H1 (cell line): Measurements from ENCODE around the gene YBX2. TPM values are rescaled to one million over a fixed set of nuclear protein-coding genes. Genes with fewer than 3 reads are reported as not detected.

ENCODE experiments used
- CTCF ChIA-PET: fragments of 300-600 bp; sonication (Branson Sonifier 250); formaldehyde crosslinking; loops from one replicate; lab custom pipeline; 2021; ENCODE audit not compliant: partially characterized antibody; lab: Charles Lee
- POLR2A ChIA-PET: fragments of 300-600 bp; sonication (Branson Sonifier 250); formaldehyde crosslinking; loops from one replicate; lab custom pipeline; 2021; ENCODE audit warnings: inconsistent platforms; ENCODE audit not compliant: partially characterized antibody; lab: Charles Lee
- DNase-seq, 2 experiments: peaks; one replicate each; pipeline versions ENCODE4 v3.0.0 to v3.0.0-alpha.2; 2010 to 2022; ENCODE audit warnings: low spot score in 2 of 2, low read depth in 1 of 2, mixed read lengths in 1 of 2
- FAIRE-seq: peaks from 2 replicates; lab custom pipeline; 2011; peaks lifted over from hg19 to GRCh38; lab: Jason Lieb, UNC
- H2AFZ ChIP-seq: 2 replicates; pipeline ENCODE4 v1.8.1; 2012; ENCODE audit warnings: low read length, inconsistent platforms
- H2AK5ac ChIP-seq: 2 replicates; pipeline ENCODE4 v1.6.1; 2013; ENCODE audit warnings: low read depth, low read length
- H2BK120ac ChIP-seq: replicated peaks from 2 replicates; pipeline ENCODE3; 2013; ENCODE audit warnings: low read depth, low read length, inconsistent platforms
- H2BK12ac ChIP-seq: 2 replicates; pipeline ENCODE4 v1.6.1; 2013; ENCODE audit warnings: low read depth, low read length
- H2BK15ac ChIP-seq: 2 replicates; pipeline ENCODE4 v1.6.1; 2013; ENCODE audit warnings: low read length
- H2BK20ac ChIP-seq: 2 replicates; pipeline ENCODE4 v1.6.1; 2013; ENCODE audit warnings: low read length
- H2BK5ac ChIP-seq: 2 replicates; pipeline ENCODE4 v1.6.1; 2013; ENCODE audit warnings: low read depth, low read length
- H3K14ac ChIP-seq: 2 replicates; pipeline ENCODE4 v1.6.1; 2013; ENCODE audit warnings: inconsistent platforms; ENCODE audit not compliant: insufficient read length
- H3K18ac ChIP-seq: 2 replicates; pipeline ENCODE4 v1.6.1; 2013; ENCODE audit warnings: low read length; ENCODE audit errors: extremely low read depth
- H3K23ac ChIP-seq: 2 replicates; pipeline ENCODE4 v1.6.1; 2013; ENCODE audit warnings: inconsistent platforms; ENCODE audit not compliant: insufficient read length
- H3K23me2 ChIP-seq: 2 replicates; pipeline ENCODE4 v1.6.1; 2013; ENCODE audit warnings: low read depth, low read length
- H3K27ac ChIP-seq: 2 replicates; pipeline ENCODE4 v1.6.1; 2011; ENCODE audit warnings: low read depth, low read length, inconsistent platforms
- H3K27me3 ChIP-seq, 4 experiments: replicated peaks in 1 of 4; 1 replicate in 1 of 4; 2 replicates in 3 of 4; pipeline versions ENCODE4 v1.6.1 to v1.8.1; 2011 to 2013; ENCODE audit warnings: low read length in 3 of 4, mild to moderate bottlenecking in 3 of 4, inconsistent platforms in 2 of 4, mixed read lengths in 2 of 4, moderate library complexity in 1 of 4; ENCODE audit not compliant: control insufficient read depth in 3 of 4, insufficient read depth in 3 of 4; ENCODE audit errors: extremely low read depth in 1 of 4
- H3K36me3 ChIP-seq, 4 experiments: 2 replicates each; pipeline versions ENCODE4 v1.6.1 to v1.8.1; 2011 to 2013; ENCODE audit warnings: mild to moderate bottlenecking in 4 of 4, low read length in 3 of 4, moderate library complexity in 2 of 4, control low read depth in 1 of 4, inconsistent platforms in 1 of 4; ENCODE audit not compliant: insufficient read depth in 4 of 4, control insufficient read depth in 2 of 4
- H3K4ac ChIP-seq: replicated peaks from 2 replicates; pipeline ENCODE3; 2013; ENCODE audit warnings: low read length, low read depth, mixed read lengths, inconsistent platforms; ENCODE audit not compliant: insufficient read length
- H3K4me1 ChIP-seq, 4 experiments: replicated peaks in 1 of 4; 1 replicate in 1 of 4; 2 replicates in 3 of 4; pipeline versions ENCODE4 v1.6.1 to v1.8.1; 2011 to 2013; ENCODE audit warnings: low read length in 3 of 4, inconsistent platforms in 2 of 4, mixed read lengths in 1 of 4; ENCODE audit not compliant: insufficient read depth in 4 of 4, control insufficient read depth in 3 of 4
- H3K4me2 ChIP-seq, 2 experiments: 2 replicates each; pipeline versions ENCODE4 v1.6.1 to v1.8.1; 2011 to 2013; ENCODE audit warnings: low read depth in 2 of 2, low read length in 2 of 2, control low read depth in 1 of 2, inconsistent platforms in 1 of 2, mild to moderate bottlenecking in 1 of 2; ENCODE audit not compliant: insufficient read depth in 1 of 2
- H3K4me3 ChIP-seq, 4 experiments: fragments of 200-600, 300-600 bp in 1 of 4; sonication (generic), shearing (Covaris generic), sonication (Bioruptor Twin) in 1 of 4; 2 replicates each; pipeline versions ENCODE4 v1.5.1 to v1.8.1; 2011 to 2016; ENCODE audit warnings: low read length in 4 of 4, low read depth in 3 of 4, control low read depth in 2 of 4, inconsistent platforms in 2 of 4, mild to moderate bottlenecking in 2 of 4, mixed read lengths in 1 of 4, moderate library complexity in 1 of 4; ENCODE audit not compliant: insufficient read depth in 2 of 4; ENCODE audit errors: extremely low read depth in 1 of 4
- H3K56ac ChIP-seq: replicated peaks from 2 replicates; pipeline ENCODE3; 2013; ENCODE audit warnings: low read depth, mild to moderate bottlenecking, mixed read lengths, low read length, inconsistent platforms; ENCODE audit not compliant: insufficient read length
- H3K79me1 ChIP-seq: 2 replicates; pipeline ENCODE4 v1.6.1; 2013; ENCODE audit warnings: low read depth, low read length, control low read depth
- H3K79me2 ChIP-seq, 2 experiments: 2 replicates each; pipeline versions ENCODE4 v1.6.1 to v1.8.1; 2012 to 2013; ENCODE audit warnings: low read length in 2 of 2, mild to moderate bottlenecking in 2 of 2, inconsistent platforms in 1 of 2; ENCODE audit not compliant: insufficient read depth in 2 of 2, control insufficient read depth in 1 of 2
- H3K9ac ChIP-seq, 4 experiments: replicated peaks in 1 of 4; 1 replicate in 1 of 4; 2 replicates in 3 of 4; pipeline versions ENCODE4 v1.6.1 to v1.8.1; 2011 to 2013; ENCODE audit warnings: low read depth in 3 of 4, low read length in 3 of 4, control low read depth in 2 of 4, mild to moderate bottlenecking in 2 of 4, moderate library complexity in 2 of 4, inconsistent platforms in 1 of 4; ENCODE audit errors: extremely low read depth in 1 of 4
- H3K9me3 ChIP-seq, 2 experiments: 2 replicates each; pipeline versions ENCODE4 v1.6.1 to v1.8.1; 2012 to 2013; ENCODE audit warnings: mild to moderate bottlenecking in 2 of 2, moderate library complexity in 2 of 2, control low read depth in 1 of 2, inconsistent platforms in 1 of 2, low read depth in 1 of 2, low read length in 1 of 2, mixed read lengths in 1 of 2; ENCODE audit not compliant: insufficient read depth in 2 of 2
- H4K20me1 ChIP-seq, 2 experiments: replicated peaks in 1 of 2; 2 replicates each; pipeline versions ENCODE3 to v1.8.1; 2011 to 2013; ENCODE audit warnings: inconsistent platforms in 2 of 2, low read length in 2 of 2, mild to moderate bottlenecking in 1 of 2; ENCODE audit not compliant: insufficient read depth in 2 of 2, control insufficient read depth in 1 of 2
- H4K5ac ChIP-seq: 2 replicates; pipeline ENCODE4 v1.6.1; 2013; ENCODE audit warnings: low read length, low read depth, mixed read lengths, inconsistent platforms; ENCODE audit not compliant: insufficient read length
- H4K8ac ChIP-seq: 2 replicates; pipeline ENCODE4 v1.8.0; 2013; ENCODE audit warnings: mild to moderate bottlenecking, moderate library complexity, low read length, inconsistent platforms; ENCODE audit not compliant: insufficient read depth; ENCODE audit errors: extremely low read depth
- H4K91ac ChIP-seq: replicated peaks from 2 replicates; pipeline ENCODE3; 2013; ENCODE audit warnings: low read length, mixed read lengths, inconsistent platforms; ENCODE audit not compliant: insufficient read length
- CHD2 ChIP-seq: IDR thresholded peaks from 2 replicates; pipeline ENCODE4 v1.6.1; 2012; ENCODE audit warnings: low read length, improper control_type of control experiment
- HDAC2 ChIP-seq, 2 experiments: fragments of 300-600 bp in 1 of 2; sonication (generic) in 1 of 2; IDR thresholded peaks; 2 replicates each; pipeline ENCODE4 v1.6.1; 2011 to 2012; ENCODE audit warnings: low read depth in 2 of 2, low read length in 2 of 2, mild to moderate bottlenecking in 2 of 2, moderate library complexity in 2 of 2, borderline replicate concordance in 1 of 2, inconsistent platforms in 1 of 2
- KDM5A ChIP-seq: fragments of 200-600 bp; IDR thresholded peaks from 2 replicates; pipeline ENCODE4 v1.7.1; 2012; ENCODE audit warnings: mild to moderate bottlenecking, low read length, inconsistent platforms, mixed read lengths
- PHF8 ChIP-seq: fragments of 200-600 bp; sonication (generic); conservative IDR thresholded peaks from 2 replicates; pipeline ENCODE4 v1.7.1; 2012; ENCODE audit warnings: low read depth, mild to moderate bottlenecking, inconsistent platforms, low read length, moderate library complexity
- SAP30 ChIP-seq: fragments of 300-600 bp; sonication (generic); IDR thresholded peaks from 2 replicates; pipeline ENCODE4 v1.7.1; 2012; ENCODE audit warnings: low read length, moderate library complexity, mild to moderate bottlenecking, inconsistent platforms; ENCODE audit not compliant: insufficient read depth, insufficient replicate concordance
- TAF7 ChIP-seq: optimal IDR thresholded peaks from 2 replicates; pipeline ENCODE3; 2011; ENCODE audit warnings: low read depth, mild to moderate bottlenecking, inconsistent platforms, low read length, moderate library complexity, borderline replicate concordance
- WGBS, 2 experiments: shearing (Covaris generic) in 1 of 2; methylation state at CpG; one replicate each; pipeline versions ENCODE4 v1.1.6 to v1.1.7; 2013 to 2015; ENCODE audit warnings: low lambda C conversion rate in 2 of 2, mixed read lengths in 2 of 2, inconsistent platforms in 1 of 2, low coverage in 1 of 2, missing lambda C conversion rate in 1 of 2; ENCODE audit not compliant: insufficient replicate concordance in 2 of 2, insufficient coverage in 1 of 2, insufficient read length in 1 of 2; ENCODE audit errors: extremely low coverage in 1 of 2, missing lambda C conversion rate in 1 of 2; 5-methylcytosine and 5-hydroxymethylcytosine counted together
- polyA plus RNA-seq, 7 experiments: library from polyadenylated mRNA; depleted of rRNA in 3 of 7; stranded (reverse) in 5 of 7; unstranded in 2 of 7; fragments of >200 nt in 5 of 7; fragments of 200-250 nt in 2 of 7; gene quantifications; 1 replicate in 5 of 7; 2 replicates in 1 of 7; 4 replicates in 1 of 7; pipeline versions ENCODE4 v1.2.1 to v1.2.3, GENCODE V29; 2011 to 2013; ENCODE audit warnings: missing spikeins in 2 of 7, mixed read lengths in 2 of 7
- total RNA-seq: library from RNA; stranded (reverse); fragmentation: NEBNext Ultra II Directional; extraction: Animal tissue kit (Norgen Biotek cat#: 25700); gene quantifications from 2 replicates; pipeline ENCODE4 v1.2.1, GENCODE V29; 2021
- TF ChIP-seq, protein P1 (sequence below): IDR thresholded peaks from 2 replicates; pipeline ENCODE4 v1.6.1; 2012; ENCODE audit warnings: inconsistent platforms
- TF ChIP-seq, protein P2 (sequence below): IDR thresholded peaks from 2 replicates; pipeline ENCODE4 v1.6.1; 2011; ENCODE audit warnings: low read length, improper control_type of control experiment

The YBX2 gene
- total and polyA plus RNA-seq, 2 of the 8 experiments (the other 6 are each of a cell fraction or from before 2014, with no cell fraction given), result 19.2 to 30.5 TPM

DNA sequence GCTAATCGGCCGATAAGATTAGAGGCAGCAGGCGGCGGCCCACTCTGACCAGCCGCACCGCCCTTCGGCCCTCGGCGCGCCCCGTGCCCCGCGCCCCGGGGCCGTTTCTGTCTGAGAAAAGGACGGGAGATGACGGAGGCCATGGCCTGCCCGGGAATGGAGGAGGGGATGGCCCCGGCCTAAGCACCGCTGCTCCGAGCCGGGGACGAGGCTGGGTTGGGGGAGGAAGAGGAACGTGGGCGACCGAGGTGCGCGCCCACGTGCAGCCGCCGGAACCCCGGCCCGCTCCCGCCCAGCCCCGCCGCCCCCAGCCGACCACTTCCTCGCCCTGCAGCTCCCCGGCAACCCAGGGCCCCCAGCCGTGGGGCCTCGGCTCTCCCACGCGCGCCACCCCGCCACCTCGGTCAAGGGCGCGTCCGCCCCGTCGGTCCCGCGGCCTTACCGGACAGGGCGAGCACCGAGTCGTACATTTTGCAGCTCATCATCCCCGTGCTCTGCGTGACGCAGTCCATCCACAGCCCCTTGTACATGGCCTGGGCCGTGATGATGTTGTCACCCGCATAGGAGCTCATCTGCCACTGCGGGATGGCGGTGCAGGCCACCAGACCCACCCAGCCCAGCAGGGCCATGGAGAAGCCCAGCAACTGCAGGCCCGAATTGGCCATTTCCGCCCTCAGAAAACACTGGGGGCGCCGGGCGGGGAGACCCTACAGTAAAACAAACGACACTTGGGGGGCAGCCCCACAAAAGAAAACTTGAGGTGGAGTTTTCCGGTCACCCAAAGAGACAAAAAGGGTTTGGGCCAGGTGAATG, 32.9 kb downstream of the YBX2 start:
- peaks cover 0 to 31% (median 12%) of the 10 kb centered on the region in 4 experiments; a peak in 5 of 8 replicates for H3K36me3 ChIP-seq
- peak overlapping the region; percentile 98 for H2BK12ac ChIP-seq
- H2AFZ ChIP-seq, result no peak overlapping the region
- H3K23ac ChIP-seq, result no peak overlapping the region
- H3K79me1 ChIP-seq, result peaks cover 9% of the 10 kb centered on the region
- H3K4me1 ChIP-seq, result peaks cover 5 to 15% (median 6%) of the 10 kb centered on the region in 4 experiments; a peak in 6 of 7 replicates
- peak overlapping the region; percentile 93 to 98 (median 96) for H3K4me3 ChIP-seq
- peak overlapping the region; percentile 94 to 98 (median 98) for H3K9ac ChIP-seq
- no peak overlapping the region for H2BK15ac ChIP-seq
- peak overlapping the region; percentile 99; the same call in 1 of the 2 replicates for H2AK5ac ChIP-seq
- no peak overlapping the region for H2BK120ac ChIP-seq
- H3K56ac ChIP-seq, result peak overlapping the region; percentile 61
- peak overlapping the region; percentile 87 for H3K18ac ChIP-seq
- peak overlapping the region; percentile 95 for H4K91ac ChIP-seq
- ChIA-PET POLR2A (interaction anchor here (0.5 to 13.7 kb wide), 24 partner anchors 9 to 663 kb away, joined by 3 to 159 read pairs (median 6); partner anchors contain the start of genes ACADVL, CTDNEP1, DLG4 and DVL2), CTCF (interaction anchor here (1.0 to 1.5 kb wide), 3 partner anchors 10 to 48 kb away, joined by 3 to 4 read pairs (median 4); partner anchors contain the start of gene CTDNEP1)
- no peaks in the 10 kb centered on the region for H3K27me3 ChIP-seq
- peaks cover 6 to 11% of the 10 kb centered on the region in 2 experiments for H4K20me1 ChIP-seq
- no peaks in the 10 kb centered on the region for H3K9me3 ChIP-seq
- DNase-seq, result peak in 1 of 2 experiments; percentile 60
- peak overlapping the region; percentile 91 for H3K27ac ChIP-seq
- H4K5ac ChIP-seq, result peak overlapping the region; percentile 67
- WGBS, 2 experiments, result 1% methylated on average over 50 of the region's 71 CpGs; no CpG with 5 or more reads in 1 of the 2 experiments
- H3K14ac ChIP-seq, result peak overlapping the region; percentile 73
- H3K79me2 ChIP-seq, result peaks cover 0 to 31% of the 10 kb centered on the region in 2 experiments; a peak in 2 of 4 replicates
- peak overlapping the region; percentile 96 for H3K4ac ChIP-seq
- FAIRE-seq, result no peak
- no peak overlapping the region for H2BK20ac ChIP-seq
- H3K23me2 ChIP-seq, result peaks cover 13% of the 10 kb centered on the region
- H3K4me2 ChIP-seq, result peak overlapping the region; percentile 91 to 97
- peak overlapping the region; percentile 98 for H2BK5ac ChIP-seq
- peak overlapping the region; percentile 98 for H4K8ac ChIP-seq
- no peak; the same call in none of the 2 replicates for TF ChIP-seq PHF8
- TF ChIP-seq, protein P1, sequence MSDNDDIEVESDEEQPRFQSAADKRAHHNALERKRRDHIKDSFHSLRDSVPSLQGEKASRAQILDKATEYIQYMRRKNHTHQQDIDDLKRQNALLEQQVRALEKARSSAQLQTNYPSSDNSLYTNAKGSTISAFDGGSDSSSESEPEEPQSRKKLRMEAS, result peak; percentile 21
- TF ChIP-seq, protein P2, sequence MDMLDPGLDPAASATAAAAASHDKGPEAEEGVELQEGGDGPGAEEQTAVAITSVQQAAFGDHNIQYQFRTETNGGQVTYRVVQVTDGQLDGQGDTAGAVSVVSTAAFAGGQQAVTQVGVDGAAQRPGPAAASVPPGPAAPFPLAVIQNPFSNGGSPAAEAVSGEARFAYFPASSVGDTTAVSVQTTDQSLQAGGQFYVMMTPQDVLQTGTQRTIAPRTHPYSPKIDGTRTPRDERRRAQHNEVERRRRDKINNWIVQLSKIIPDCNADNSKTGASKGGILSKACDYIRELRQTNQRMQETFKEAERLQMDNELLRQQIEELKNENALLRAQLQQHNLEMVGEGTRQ, result no peak
- peak; percentile 68 for TF ChIP-seq SAP30
- no peak for TF ChIP-seq KDM5A
- 0 out of 4 replicates have a peak, but pooled peaks of 1 of the 2 experiments have one; percentile 32 for TF ChIP-seq HDAC2 (IDR thresholded peaks at IDR 0.05; ENCODE audit: borderline replicate concordance in 1 of 2, low read depth in 2 of 2, low read length in 2 of 2)
- TF ChIP-seq CHD2, result no peak; the same call in 1 of the 2 replicates
- TF ChIP-seq TAF7, result peak; percentile 70
